Gastroesophageal sphincter (tissue), 4 donors: ENCODE measurements around the gene MPL. TPM values are rescaled to one million over a fixed set of nuclear protein-coding genes. Genes with fewer than 3 reads are reported as not detected.

ENCODE experiments used
- ATAC-seq: fragments of 150-250 bp; one replicate; pipeline ENCODE4 v1.9.1; 2016; ENCODE audit warnings: mild to moderate bottlenecking, moderate library complexity
- H3K27ac ChIP-seq, 4 donors: fragments of 200-600 bp; sonication (generic) in 3 of 4; 1 replicate in 3 of 4; 2 replicates in 1 of 4; pipeline ENCODE4 v1.5.1; 2016 to 2019
- H3K27me3 ChIP-seq: fragments of 200-600 bp; sonication (generic); one replicate; pipeline ENCODE4 v1.5.1; 2019
- H3K36me3 ChIP-seq, 2 donors: fragments of 200-600 bp; sonication (generic); one replicate each; pipeline ENCODE4 v1.5.1; 2019; ENCODE audit warnings: control low read depth in 1 of 2
- H3K4me1 ChIP-seq, 3 donors: fragments of 200-600 bp; sonication (generic); 1 replicate in 2 of 3; 2 replicates in 1 of 3; pipeline ENCODE4 v1.5.1; 2016 to 2019; ENCODE audit warnings: control low read depth in 2 of 3
- H3K4me3 ChIP-seq, 2 donors: fragments of 200-600 bp; sonication (generic); one replicate each; pipeline ENCODE4 v1.5.1; 2019; ENCODE audit warnings: mild to moderate bottlenecking in 1 of 2, moderate library complexity in 1 of 2
- H3K9me3 ChIP-seq, 3 donors: fragments of 200-600 bp; sonication (generic); one replicate each; pipeline ENCODE4 v1.5.1; 2017 to 2019; ENCODE audit warnings: control low read depth in 2 of 3
- CTCF ChIP-seq, 4 experiments: fragments of 200-600 bp in 2 of 4; fragments of 450-650 bp in 2 of 4; sonication (generic) in 1 of 4; IDR thresholded peaks; one replicate each; pipeline ENCODE4 v1.5.1; 2017 to 2019; ENCODE audit warnings: antibody characterized with exemption in 4 of 4, mild to moderate bottlenecking in 2 of 4, moderate library complexity in 2 of 4
- EP300 ChIP-seq: sonication (generic); formaldehyde crosslinking; IDR thresholded peaks from one replicate; pipeline ENCODE4 v1.6.1; 2017; ENCODE audit warnings: antibody characterized with exemption, mild to moderate bottlenecking
- POLR2A ChIP-seq, 2 donors: fragments of 450-650 bp; IDR thresholded peaks; one replicate each; pipeline ENCODE4 v1.6.1; 2017; ENCODE audit warnings: antibody characterized with exemption in 2 of 2, mild to moderate bottlenecking in 2 of 2, moderate library complexity in 1 of 2
- POLR2AphosphoS5 ChIP-seq: sonication (generic); formaldehyde crosslinking; IDR thresholded peaks from one replicate; pipeline ENCODE4 v1.6.1; 2017; ENCODE audit warnings: antibody characterized with exemption
- WGBS, 2 donors: methylation state at CpG; one replicate each; pipeline ENCODE4 v1.1.5; 2018; ENCODE audit warnings: low coverage in 1 of 2; 5-methylcytosine and 5-hydroxymethylcytosine counted together
- total RNA-seq, 4 donors: library from RNA; depleted of rRNA; stranded (reverse); fragments of >200 nt; gene quantifications; one replicate each; pipeline ENCODE4 v1.1.0, GENCODE V29; 2016

MPL gene
- total RNA-seq, 4 donors from 2014 or later: 0.27 to 1.1 TPM; not detected in 2

- WGBS, 2 donors: 86 to 95% methylated on average over 4 to 11 of the region's 24 CpGs
- Histone ChIP-seq H3K27me3 (no peaks in the 10 kb centered on the region), H3K4me1 (no peaks in the 10 kb centered on the region), H3K36me3 (no peaks in the 10 kb centered on the region), H3K27ac (no peak overlapping the region), H3K9me3 (no peaks in the 10 kb centered on the region), H3K4me3 (no peak overlapping the region)
- TF ChIP-seq EP300 (no peak), CTCF (IDR thresholded peaks at IDR 0.05) (no peak), POLR2A (IDR thresholded peaks at IDR 0.05) (no peak), POLR2AphosphoS5 (no peak)
- no peak for ATAC-seq
These were observed 24.7 kb upstream of the MPL start for GRCh38 chr1:43312663-43313515.

- Histone ChIP-seq H3K36me3 (no peaks in the 10 kb centered on the region), H3K27ac (no peak overlapping the region), H3K9me3 (no peaks in the 10 kb centered on the region), H3K4me1 (no peaks in the 10 kb centered on the region), H3K4me3 (no peak overlapping the region), H3K27me3 (no peaks in the 10 kb centered on the region)
- TF ChIP-seq POLR2A (IDR thresholded peaks at IDR 0.05) (no peak), CTCF (IDR thresholded peaks at IDR 0.05) (no peak), POLR2AphosphoS5 (no peak), EP300 (no peak)
- WGBS, 2 donors: 81 to 100% methylated on average over 1 to 4 of the region's 10 CpGs
- no peak for ATAC-seq
These were observed 23.8 kb upstream of the MPL start for GRCh38 chr1:43313771-43314170.

DNA sequence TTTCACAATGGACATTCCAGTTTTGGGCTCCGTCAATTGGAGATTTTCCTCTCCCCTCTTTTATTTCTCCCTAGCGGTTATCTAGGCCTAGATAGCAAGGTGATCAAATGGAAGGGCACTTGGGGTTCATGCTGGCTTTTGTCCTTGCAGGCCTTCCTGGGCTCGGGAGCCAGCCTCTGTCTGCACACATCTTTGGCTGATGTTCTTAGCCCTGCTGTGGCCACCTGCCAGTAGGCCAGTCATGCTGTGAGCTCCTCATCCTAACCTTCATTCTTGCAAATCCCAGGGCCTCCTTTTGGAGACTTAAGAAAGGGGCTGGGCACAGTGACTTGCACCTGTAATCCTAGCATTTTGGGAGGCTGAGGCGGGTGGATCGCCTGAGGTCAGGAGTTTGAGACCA lies 23.4 kb upstream of the MPL start:
- H3K4me3 ChIP-seq: no peak overlapping the region
- no peaks in the 10 kb centered on the region for H3K36me3 ChIP-seq
- WGBS, 2 donors: 90 to 91% methylated on average over 3 of the region's 5 CpGs
- no peaks in the 10 kb centered on the region for H3K27me3 ChIP-seq
- no peak for TF ChIP-seq POLR2A (IDR thresholded peaks at IDR 0.05)
- no peak for TF ChIP-seq EP300
- TF ChIP-seq POLR2AphosphoS5: no peak
- no peak for TF ChIP-seq CTCF (IDR thresholded peaks at IDR 0.05)
- no peak overlapping the region for H3K27ac ChIP-seq
- H3K9me3 ChIP-seq: no peaks in the 10 kb centered on the region
- H3K4me1 ChIP-seq: no peaks in the 10 kb centered on the region
- ATAC-seq: no peak

- H3K27ac ChIP-seq: no peak overlapping the region
- no peak for TF ChIP-seq POLR2A (IDR thresholded peaks at IDR 0.05)
- TF ChIP-seq EP300: no peak
- TF ChIP-seq CTCF (IDR thresholded peaks at IDR 0.05): no peak
- TF ChIP-seq POLR2AphosphoS5: no peak
- ATAC-seq: no peak
- no peaks in the 10 kb centered on the region for H3K4me1 ChIP-seq
- WGBS, 2 donors: 67 to 82% methylated on average over 1 to 3 of the region's 3 CpGs
- H3K36me3 ChIP-seq: no peaks in the 10 kb centered on the region
- H3K27me3 ChIP-seq: no peaks in the 10 kb centered on the region
- no peaks in the 10 kb centered on the region for H3K9me3 ChIP-seq
- no peak overlapping the region for H3K4me3 ChIP-seq
These were observed 22.1 kb upstream of the MPL start for GRCh38 chr1:43315481-43315880.
